ENCODE results near the gene BPGM.

GRCh38 chr7:134605978-134606923, 40.4 kb upstream of the BPGM start:
- TF ChIP-seq, protein P1, sequence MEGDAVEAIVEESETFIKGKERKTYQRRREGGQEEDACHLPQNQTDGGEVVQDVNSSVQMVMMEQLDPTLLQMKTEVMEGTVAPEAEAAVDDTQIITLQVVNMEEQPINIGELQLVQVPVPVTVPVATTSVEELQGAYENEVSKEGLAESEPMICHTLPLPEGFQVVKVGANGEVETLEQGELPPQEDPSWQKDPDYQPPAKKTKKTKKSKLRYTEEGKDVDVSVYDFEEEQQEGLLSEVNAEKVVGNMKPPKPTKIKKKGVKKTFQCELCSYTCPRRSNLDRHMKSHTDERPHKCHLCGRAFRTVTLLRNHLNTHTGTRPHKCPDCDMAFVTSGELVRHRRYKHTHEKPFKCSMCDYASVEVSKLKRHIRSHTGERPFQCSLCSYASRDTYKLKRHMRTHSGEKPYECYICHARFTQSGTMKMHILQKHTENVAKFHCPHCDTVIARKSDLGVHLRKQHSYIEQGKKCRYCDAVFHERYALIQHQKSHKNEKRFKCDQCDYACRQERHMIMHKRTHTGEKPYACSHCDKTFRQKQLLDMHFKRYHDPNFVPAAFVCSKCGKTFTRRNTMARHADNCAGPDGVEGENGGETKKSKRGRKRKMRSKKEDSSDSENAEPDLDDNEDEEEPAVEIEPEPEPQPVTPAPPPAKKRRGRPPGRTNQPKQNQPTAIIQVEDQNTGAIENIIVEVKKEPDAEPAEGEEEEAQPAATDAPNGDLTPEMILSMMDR (IDR thresholded peaks at IDR 0.05; ENCODE audit: borderline replicate concordance, extremely low read depth, low read length, poor library complexity, severe bottlenecking), result peak; percentile 93
- TF ChIP-seq EZH2 (IDR thresholded peaks at IDR 0.05; ENCODE audit: borderline replicate concordance, low read depth, low read length, severe bottlenecking), result no peak
